NCI-H2227 treated with DMSO at 0.1 percent for 48 hours (cell line): ENCODE measurements around the gene PCSK4.
"Not testable (repeated sequence)": the region's sequence is repeated elsewhere in the genome, so short reads cannot be mapped to it uniquely, and the experiment has no call there.

ENCODE experiments used
- DNase-seq: peaks from one replicate; lab custom pipeline; 2025; lab: John Stamatoyannopoulos, UW

Gene PCSK4

DNA sequence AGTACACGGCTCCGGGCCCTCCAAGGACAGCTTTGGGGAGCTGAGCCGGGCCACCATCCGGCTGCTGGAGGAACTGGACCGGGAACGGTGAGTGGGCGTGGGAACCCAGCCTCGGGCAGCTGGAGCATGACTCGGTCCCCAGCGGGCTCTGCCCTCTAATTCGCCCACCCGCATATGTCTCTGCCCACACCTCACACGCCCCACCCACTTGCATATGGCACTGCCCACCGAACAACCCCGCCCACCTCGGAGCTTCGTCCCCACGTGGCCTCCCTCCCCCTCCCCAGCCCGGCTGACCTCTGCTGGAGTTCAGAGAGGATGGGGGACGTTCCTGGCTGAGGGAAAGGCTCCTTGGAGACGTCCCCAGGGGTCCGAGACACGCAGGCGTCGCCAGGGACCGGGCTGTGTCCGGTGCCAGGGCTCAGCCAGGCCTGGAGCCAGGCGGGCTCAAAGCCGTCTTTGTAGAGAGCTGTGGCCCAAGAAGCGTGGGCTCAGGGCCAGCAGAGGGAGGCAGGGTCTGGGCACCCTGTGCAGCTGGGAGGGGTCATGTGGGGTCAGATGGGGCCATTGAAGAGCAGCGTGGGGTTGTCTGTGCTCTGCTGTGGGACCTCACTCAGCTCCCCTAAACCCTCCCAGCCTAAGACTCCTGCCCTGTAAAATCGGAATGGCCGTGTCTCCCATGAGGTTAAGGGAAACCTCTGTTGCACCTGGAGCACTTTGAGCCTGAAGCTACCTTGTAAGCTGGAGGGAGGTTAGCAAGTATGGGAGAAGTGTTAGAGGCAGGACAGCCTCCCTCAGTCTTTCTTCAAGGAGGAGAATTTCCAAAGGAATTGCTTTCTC, 36.4 kb downstream of the PCSK4 start:
- no peak for DNase-seq

DNA sequence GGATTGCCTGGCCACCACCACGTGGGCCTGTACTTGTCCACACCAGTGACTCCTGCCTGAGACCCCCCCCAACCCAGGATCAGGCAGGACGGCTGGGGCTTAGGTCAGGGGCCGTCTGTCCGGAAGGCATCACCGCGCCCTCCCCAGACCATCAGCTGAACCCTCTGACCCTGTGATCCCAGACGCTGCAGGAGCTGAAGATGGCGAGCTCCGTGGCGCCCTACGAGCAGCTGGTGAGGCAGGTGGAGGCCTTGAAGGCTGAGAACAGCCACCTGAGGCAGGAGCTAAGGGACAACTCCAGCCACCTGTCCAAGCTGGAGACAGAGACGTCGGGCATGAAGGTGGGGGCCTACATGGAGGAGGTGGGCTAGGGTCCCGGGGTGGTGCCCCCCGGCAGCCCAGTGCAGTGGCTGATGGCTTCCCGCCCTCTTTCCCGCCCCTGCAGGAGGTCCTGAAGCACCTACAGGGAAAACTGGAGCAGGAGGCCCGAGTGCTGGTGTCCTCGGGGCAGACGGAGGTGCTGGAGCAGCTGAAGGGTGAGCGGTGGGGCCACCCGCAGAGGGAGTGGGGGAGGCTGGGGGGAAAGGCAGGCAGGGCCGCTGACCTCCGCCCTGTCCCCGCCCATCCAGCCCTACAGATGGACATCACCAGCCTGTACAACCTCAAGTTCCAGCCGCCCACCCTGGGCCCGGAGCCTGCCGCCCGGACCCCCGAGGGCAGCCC, 37.2 kb downstream of the PCSK4 start:
- DNase-seq = no peak

DNA sequence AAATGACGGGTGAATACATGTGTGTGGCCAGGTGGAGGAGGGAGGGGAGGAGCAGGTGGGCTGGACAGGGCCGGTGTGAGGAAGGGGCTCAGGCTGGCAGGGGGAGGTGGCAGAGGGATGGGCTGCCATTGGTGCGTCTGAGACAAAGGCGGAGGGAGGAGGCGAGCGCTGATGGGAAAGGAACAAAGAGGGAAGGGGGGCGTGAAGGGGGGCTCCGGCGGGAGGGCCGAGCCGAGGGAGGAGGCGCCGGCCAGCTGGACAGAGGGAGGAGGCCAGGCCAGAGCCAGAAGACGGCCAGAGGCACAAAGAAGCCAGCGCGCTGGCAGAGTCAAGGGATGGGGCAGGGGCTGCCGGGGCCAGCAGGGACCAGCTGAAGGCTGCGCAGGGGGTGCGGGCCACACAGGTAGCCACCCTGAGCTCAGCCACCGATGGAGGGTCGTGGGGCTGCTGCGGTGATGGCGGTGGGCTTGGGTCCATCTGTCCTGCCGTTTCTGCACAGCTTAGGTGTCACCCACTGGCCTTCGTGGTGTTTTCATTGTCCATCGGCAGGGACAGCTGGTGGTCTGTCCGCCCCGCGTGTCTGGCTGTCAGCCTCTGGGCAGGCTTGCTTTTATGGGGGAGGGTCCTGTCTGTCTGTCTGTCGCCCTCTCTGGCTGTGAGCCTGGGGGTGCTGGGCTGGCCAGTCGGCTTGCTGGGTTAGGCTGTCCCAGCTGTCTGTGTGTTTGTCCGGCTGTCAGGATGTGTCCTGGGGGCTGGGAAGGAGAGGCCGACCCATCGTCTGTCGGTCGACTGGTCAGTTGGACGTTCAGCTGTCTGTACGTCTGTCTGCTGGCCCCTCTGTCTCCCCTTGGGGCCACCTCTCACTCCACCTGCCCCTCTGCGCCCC, 38.0 kb downstream of the PCSK4 start:
- DNase-seq = peak; percentile 23

DNA sequence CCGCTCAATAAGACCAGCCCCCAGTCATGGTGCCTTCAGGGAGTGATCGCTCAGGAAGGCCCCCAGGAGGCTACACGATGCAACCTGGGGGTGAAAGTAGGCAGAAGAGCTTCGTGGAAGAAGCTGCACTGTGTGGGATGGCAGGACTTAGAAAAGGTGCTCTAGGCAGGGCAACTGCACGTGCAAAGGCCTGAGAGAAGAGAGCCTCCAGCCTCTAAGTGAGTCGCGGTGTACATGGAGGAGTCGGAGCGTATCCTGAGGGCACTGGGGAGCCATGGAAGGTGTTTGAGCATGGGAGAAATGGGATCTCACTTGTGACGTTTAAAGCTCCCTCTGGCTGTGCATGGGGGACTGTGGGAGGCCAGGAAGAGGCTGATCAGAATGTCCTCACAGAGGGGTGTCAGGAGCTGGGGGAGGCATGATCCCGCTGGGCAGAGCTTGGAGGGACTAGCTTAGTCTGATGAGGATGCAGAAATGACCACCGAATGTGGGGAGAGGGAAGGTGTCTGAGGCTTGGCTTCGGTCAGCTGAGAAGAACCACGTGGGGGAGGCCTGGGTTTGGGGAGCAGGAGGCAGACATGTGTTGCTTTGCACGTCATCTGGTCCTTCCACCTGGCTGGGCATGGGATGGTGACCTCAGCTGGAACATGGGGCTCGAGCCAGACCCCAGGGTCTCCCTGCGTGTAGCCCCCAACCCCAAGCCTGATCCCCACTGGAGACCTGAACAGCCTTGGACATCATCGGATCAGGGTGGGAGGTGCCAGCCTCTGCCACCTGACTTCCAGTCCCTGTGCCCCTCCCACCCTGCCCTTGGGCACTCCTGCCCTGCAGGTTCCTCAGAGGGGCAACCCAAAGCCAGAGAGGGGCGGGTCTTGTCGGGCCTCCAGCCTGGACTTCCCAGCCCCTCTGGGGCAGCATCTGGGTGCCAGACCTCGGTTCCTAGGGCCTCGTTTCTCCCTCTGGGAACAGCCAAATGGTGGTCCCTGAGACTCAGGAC, 39.1 kb downstream of the PCSK4 start:
- DNase-seq = no peak

DNA sequence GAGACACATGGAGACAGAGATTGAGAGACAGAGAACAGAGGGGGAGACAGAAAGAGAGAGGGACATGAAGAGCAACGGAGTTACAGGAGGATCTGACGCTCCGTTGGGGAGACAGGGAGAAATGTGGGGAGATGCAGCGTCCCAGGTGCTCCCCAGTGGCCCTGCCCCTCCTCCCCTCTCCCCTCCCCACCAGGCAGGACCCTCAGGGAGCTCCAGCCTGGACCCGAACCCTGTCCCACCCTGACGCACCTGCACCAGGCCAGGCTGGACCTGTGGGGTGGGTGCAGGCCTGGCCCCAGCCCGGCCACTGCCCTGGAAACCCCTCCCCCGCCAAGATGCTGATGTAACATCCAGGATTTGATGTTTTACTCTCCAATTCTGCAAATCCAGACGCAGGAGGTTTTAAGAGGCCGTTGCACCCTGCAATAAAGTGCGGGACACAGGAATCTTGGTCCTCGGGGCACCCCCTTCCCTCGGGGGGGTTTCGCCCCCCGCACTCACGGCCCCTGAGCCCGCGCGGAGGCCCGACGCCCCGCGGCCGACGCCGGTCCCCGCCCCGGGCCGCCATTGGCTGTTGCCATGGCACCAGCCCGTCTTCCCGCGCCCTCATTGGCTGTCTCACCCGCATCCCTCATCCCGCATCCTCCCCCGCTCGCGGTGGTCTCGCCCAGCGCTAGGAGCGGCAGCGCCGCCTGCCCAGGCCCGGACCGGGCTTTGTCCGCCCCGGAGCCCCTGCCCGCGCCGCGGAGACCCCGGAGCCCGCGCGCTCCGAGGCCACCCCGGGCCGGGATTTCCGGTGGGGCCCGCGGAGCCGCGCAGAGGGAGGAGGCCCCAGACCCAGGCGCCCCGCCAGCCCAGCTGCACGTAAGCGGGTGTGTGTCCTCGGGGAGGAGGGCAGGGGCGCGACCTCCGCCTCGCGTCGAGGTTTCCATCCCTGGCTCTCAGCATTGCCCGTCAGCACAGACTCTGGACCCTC, 40.4 kb downstream of the PCSK4 start, which contains the start of gene APC2:
Gene APC2 (plus strand): TSS at position 655 of the 976 bp plus-strand sequence. CDS start 2,881 bp downstream, outside the sequence.
- DNase-seq = peak; percentile 72

DNA sequence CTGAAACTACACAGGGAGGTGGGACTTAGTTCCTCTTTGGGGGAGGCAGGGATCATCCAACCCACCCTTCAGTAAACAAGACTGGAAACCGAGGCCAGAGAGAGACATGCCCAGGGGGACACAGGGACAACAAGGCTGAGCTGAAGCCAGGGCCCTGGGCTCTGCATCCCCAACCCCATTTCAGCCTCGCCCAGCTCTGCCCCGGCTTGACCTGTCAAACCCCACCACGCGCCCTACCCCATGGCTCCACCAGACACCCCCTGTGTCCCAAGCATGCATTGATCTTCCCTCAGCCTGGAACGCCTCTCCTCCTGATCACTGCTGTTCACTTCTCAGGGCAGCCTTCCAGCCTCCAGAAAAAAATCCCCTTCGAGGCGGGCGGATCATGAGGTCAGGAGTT, 42.2 kb downstream of the PCSK4 start:
- DNase-seq = no peak

DNA sequence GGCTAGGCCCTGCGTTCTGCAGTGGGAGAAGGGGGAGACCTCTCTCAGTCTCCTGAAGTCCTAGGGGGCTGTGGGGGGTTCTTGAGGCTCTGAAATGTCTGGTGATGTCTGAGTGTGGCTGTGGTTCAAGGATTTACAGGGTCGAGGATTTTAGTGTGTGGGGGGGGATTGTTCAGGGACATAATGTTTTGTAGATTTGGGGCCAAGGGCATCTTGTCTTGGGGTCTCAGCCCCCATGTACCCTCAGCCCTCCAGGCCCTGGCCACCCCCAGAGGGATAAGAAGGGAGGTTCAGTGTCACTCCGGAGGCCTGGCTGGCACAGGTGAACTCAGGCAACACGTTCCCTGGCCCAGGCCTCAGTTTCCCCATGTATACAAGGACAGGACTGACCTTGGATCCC, 42.6 kb downstream of the PCSK4 start:
- DNase-seq = no peak

DNA sequence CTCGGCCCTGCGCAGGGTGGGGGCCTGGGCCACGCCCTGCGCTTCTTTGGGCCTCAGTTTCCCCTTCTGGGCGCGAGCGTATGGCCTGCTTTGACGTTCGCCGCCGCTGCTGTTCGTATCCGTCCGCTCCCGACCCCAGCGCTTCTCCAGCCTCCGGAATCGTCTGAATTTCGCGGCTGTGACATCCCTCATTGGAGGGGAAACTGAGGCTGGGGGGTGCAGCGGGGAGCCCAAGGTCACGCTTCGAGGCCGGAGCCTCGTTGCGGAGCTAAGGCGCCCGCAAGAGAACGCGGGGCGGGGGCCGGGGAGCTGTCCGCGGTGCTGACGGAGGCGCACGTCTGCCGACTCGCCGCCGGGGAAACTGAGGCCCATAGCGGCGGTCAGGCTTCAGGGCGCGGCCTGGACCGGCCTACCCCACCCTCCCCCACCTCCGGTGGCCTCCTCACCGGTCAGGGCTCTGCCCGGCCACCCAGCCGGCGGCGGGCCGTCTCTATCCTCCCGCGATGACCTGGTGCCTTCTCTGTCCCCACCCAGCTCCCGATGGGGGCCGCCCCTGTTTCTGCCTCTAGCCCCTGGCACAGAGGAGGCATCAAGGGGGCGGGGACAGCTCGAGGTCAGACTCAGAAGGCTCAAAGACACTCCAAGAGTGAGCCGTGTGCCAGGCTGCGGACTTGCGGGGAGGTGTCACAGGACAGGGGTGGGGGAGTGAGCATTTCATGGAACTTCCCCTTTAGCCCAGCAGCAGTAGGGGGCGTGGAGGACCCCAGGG, 43.3 kb downstream of the PCSK4 start:
- DNase-seq = no peak

DNA sequence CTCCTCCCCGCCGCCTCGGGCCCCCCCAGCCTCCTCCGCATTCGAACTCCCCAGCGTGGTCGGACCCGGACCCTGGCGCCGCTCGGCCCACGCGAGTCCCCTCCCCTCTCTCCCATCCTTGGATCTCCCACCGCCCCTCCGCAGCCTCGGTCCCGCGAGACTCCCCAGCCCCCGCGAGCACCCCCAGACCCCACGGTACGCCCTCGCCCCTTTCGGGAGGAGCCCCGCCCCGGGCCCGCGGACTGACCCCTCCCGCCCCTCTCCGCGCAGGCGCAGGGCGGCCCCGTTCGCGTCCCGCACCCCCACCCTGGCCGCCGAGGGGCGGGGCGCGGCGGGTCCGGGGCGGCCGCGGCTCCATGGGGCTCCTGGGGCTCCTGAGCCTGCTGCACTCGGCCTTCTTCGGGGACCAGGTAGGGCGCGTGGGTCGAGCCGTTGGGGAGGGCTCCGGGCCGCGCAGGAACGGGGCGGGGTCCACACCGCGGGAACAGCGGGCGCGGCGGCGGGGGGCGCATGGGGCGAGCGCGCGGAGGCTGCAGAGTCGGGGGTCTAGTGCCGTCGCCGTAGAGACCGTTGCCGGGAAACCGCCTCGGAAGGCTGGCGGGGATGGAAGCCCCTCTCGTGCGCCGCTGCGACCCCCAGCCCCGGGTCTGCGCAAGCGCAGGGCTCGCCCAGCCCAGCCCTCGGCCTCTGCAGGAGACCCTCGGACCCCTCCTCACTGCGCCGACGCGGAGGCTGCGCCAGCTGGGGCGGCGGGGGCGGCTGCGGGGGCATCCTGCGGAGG, 44.0 kb downstream of the PCSK4 start:
- DNase-seq = peak; percentile 35

DNA sequence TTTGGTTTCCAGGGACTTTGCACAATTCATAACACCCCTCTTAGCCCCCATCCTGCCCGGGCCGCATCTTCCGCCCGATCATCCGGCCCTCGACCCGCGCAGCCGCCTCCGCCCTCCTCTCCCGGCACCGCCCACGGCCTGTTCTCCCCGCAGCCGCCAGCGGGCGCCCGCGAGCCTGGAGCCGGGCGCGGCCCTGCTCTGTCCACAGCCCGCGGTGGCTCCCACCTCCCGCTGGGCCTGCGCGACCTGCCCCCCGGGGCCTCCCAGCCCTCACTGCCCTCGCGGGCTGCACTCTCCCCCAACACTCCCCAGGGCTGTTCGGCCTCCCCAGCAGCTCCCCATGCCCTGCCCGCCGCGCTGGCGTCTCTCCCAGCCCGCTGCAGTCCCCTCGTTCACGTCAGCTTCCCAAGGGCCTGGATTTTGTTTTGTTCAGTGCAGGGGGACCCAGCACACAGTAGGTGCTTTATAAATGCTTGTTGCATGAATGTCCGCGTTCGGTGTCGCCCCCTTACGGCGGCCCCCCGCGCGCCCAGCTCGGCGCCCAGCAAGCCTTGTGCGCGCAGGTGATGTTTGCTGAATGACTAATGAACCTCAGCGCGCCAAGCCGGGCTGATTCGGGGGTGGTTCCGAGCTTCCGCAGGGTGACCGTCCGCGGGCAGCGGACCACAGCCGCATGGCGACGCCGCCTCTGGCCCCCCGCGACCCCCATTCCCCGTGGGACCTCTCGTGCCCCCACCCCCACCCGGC, 44.8 kb downstream of the PCSK4 start:
- DNase-seq = peak; percentile 24

DNA sequence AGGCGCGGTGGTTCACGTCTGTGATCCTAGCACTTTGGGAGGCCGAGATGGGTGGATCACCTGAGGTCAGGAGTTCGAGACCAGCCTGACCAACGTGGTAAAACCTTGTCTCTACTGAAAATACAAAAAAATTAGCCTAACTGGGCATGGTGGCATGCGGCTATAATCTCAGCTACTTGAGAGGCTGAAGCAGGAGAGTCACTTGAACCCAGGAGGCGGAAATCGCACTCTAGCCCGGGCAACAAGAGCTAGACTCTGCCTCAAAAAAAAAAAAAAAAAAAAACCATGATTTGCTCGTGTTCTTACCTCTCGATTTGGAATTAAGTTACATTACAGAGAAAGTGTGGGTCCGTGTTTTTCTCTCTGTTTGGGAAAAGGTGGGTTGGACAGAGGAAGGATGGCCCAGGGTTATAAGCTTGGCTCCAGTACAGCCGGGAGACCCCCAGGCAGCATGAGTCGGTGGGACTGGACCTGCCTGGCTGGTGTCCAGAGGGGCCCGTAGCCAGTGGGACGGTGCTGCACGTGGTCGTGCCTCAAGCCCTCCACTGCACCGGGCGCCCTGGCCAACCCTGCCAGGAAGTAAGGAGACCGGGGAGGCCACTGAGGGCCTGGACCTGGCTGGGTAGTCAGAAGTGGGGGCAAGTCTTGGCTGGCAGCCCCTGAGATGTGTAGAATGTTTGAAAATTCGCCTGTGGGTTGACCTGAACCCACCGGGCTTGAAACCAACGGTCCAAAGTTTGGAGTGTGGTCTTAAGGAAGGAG, 48.3 kb downstream of the PCSK4 start:
- DNase-seq = no peak

DNA sequence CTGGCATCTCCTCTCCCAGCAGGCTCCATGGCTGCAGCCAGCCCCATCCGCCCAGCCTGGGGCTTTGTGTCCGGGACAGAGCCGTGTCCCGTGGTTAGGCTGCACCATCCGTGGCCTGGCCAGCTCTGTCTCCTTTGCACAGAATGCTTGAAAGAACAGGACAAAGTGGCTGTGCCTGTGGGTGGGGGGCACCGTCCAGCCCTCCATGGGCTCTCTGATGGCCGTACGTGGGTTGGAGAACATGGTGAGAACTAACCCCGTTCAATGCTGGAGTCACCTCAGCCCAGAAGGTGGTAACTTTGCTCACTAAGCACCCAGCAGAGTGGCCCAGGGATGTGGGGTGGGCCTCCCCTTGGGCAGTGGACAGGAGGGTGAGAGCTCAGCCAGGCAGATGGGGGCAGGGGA, 49.1 kb downstream of the PCSK4 start:
- no peak for DNase-seq

DNA sequence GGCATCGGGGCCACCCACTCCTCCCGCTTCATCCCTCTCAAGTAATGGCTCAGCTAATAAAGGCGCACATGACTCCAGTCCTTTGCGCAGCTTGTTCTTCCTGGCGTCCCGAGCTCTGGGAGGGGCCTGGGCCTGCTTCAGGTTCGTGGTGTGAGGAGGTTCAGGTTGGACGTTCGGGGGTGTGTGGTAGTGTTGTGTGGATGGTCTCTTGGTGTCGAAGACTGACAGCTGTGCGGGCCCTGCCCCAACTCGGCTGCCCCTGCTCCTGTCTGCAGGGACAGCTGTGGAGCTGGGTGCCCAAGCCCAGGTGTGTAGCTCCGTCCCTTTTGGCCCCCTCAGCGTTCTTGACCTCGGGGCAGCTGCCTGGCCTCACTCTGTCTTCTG, 49.7 kb downstream of the PCSK4 start:
- no peak for DNase-seq

DNA sequence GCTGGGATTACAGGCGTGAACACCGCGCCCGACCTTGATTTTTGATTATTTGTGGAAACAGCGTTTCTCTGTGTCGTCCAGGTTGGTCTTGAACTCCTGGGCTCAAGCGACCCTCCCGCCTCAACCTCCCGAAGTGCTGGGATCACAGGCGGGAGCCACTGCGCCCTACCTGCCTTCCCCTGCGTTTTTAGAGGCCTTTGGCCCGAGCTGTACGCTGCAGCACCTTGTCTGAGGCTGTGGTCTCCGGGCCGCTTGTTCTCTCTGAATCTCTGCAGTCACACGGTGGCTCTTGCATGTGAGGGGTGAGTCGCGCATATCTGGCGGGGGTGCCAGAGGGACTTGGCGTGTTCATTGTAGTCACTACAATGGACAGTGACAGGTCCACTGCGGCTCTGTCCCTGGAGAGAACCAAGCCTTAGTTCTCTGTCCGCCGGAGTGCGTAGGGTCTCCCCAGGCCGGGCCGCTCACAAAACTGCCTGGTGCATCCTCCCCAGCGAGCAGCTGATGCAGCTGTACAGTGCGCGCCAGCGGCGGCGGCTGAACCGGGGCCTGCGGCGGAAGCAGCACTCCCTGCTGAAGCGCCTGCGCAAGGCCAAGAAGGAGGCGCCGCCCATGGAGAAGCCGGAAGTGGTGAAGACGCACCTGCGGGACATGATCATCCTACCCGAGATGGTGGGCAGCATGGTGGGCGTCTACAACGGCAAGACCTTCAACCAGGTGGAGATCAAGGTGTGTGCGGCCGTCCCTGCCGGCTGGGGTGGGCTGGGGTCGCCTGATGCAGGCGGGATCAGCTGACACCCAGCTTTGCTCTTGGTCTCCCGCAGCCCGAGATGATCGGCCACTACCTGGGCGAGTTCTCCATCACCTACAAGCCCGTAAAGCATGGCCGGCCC, 50.4 kb downstream of the PCSK4 start:
- DNase-seq = not testable (repeated sequence)

DNA sequence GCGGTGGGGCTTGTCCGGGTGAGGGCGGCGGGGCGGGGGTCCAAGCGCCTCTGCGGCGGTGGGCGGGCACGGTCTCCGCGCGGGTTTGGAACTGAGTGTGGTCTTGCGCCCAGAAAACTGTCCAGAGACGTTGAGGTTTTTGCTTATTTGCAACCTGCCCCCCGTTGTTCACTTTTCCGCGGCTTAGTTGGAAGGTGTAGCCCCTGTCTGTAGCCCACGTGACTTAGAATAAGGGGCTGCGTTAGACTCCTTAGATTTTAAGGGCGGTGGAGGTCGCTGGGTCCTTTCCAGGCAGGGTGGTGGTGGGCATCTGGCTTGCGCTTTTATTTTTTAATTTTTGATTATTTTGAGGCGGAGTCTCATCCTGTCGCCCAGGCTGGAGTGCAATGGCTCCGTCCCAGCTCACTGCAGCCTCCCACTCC, 51.2 kb downstream of the PCSK4 start:
- no peak for DNase-seq
